Rectal smooth muscle tissue (tissue), 1 donor: Measurements from ENCODE around the gene SRGAP2B.
"Not testable (repeated sequence)": the region's sequence is repeated elsewhere in the genome, so short reads cannot be mapped to it uniquely, and the experiment has no call there.

Experiments used
- H3K27ac ChIP-seq: one replicate; pipeline ENCODE4 v1.7.0; 2013; ENCODE audit warnings: low read depth, low read length, inconsistent platforms
- H3K27me3 ChIP-seq: one replicate; pipeline ENCODE4 v1.7.0; 2013; ENCODE audit warnings: low read length; ENCODE audit not compliant: control insufficient read depth, insufficient read depth
- H3K36me3 ChIP-seq: one replicate; pipeline ENCODE4 v1.7.0; 2013; ENCODE audit warnings: low read length; ENCODE audit not compliant: control insufficient read depth, insufficient read depth
- H3K4me1 ChIP-seq: one replicate; pipeline ENCODE4 v1.7.0; 2013; ENCODE audit warnings: low read length; ENCODE audit not compliant: control insufficient read depth, insufficient read depth
- H3K4me3 ChIP-seq: one replicate; pipeline ENCODE4 v1.7.0; 2013; ENCODE audit warnings: low read length
- H3K9ac ChIP-seq: one replicate; pipeline ENCODE4 v1.7.0; 2013; ENCODE audit warnings: low read length

SRGAP2B gene

DNA sequence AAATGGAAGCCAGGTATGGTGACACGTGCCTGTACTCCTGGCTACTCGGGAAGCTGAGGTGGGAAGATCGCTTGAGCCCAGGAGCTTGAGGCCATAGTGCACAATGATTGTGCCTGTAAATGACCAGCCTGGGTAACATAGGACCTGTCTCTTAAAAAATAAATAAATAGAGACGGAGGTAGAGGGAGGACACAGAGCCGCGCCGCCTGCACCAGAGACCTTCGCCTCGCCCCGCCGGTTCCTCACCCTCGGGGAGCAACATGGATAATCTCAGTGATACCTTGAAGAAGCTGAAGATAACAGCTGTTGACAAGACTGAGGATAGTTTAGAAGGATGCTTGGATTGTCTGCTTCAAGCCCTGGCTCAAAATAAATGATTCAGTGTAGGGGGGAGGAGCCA lies 130.4 kb downstream of the SRGAP2B start:
- H3K36me3 ChIP-seq, H3K4me1 ChIP-seq, H3K27me3 ChIP-seq, H3K4me3 ChIP-seq, H3K27ac ChIP-seq, H3K9ac ChIP-seq: not testable (repeated sequence)

DNA sequence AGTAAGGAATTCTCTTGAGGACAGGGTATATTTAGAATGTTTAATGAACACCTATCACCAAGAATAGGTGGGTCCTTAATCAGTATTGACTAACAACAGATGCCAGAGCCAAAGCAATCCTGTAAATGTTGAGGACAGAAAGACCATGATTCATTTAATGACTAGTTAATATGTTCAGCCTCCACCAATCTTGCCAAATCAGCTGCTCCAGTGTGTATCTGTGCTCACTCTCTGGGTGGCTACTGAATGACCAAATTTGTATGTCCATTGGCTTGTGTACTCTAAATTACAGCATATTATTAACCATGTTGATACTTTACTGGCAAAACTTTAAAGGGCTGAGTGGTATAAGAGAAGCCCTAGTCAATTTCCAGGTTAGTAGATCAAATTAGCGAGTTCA lies 130.9 kb downstream of the SRGAP2B start:
- not testable (repeated sequence) for H3K36me3 ChIP-seq, H3K27me3 ChIP-seq, H3K27ac ChIP-seq, H3K4me1 ChIP-seq, H3K9ac ChIP-seq, H3K4me3 ChIP-seq

DNA sequence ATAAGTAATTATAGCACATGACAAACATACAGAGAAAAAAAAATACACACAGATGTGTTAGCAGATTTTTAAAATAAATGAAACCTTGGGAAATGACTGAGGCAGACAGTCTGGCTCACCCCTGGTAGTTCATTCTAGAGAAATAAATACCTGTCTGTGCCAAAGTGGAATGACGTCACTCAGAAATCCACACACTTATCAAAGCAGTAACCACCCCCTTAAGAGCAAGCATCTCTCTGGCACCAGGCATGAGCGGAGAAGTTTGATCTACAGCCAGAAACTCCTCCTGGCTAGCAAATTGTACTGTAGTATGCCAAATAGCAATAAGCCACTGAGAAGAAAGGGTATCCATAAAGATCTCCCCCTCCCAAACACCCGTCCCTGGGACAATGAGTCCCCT lies 131.6 kb downstream of the SRGAP2B start:
- not testable (repeated sequence) for H3K27ac ChIP-seq, H3K4me3 ChIP-seq, H3K9ac ChIP-seq, H3K27me3 ChIP-seq, H3K4me1 ChIP-seq, H3K36me3 ChIP-seq

DNA sequence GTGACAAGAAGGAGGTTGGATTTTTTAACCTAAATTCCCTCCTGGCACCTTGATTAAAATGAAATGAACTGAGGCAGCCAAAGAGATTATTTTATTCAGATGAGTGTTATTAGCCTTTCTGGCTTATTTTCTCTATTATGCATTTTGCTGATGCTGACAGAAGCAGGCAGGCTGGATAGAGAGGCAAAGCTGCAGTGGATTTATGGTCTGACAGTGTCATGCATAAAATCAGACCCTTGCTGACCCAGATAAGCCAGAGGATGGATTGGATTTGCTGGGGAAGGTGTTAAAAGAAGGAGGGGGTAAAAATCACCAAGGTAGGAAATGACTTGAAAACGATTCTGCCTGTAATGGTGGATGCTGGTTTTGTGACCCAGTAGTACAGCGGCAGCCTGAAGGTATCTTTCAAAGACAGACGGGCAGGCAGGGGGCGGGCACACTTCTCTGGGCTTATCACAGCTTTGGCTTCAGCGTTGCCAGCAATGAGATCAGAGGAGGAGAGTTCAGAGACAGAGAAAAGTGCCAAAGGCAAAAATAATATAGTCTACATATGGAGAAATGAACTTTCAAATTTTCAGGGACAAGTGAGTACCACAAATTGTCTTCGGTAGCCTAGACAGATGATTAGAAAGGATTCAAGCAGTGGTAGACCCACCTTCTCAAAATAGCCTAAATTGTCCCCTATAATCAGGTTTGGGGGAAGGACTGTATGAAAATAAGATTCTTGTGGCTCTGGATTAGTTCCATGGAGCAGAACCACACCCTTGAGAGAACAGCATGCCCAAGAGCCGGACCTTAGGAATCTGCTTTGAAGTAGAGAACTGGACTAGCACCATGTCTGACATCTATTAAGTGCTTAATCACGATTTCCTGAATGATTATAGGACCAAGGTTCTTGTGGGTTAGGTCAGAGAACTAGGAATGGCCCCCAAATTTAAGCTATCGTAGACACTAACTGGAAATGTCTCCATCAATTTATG lies 133.2 kb downstream of the SRGAP2B start:
- not testable (repeated sequence) for H3K4me3 ChIP-seq, H3K27me3 ChIP-seq, H3K36me3 ChIP-seq, H3K4me1 ChIP-seq, H3K27ac ChIP-seq, H3K9ac ChIP-seq

DNA sequence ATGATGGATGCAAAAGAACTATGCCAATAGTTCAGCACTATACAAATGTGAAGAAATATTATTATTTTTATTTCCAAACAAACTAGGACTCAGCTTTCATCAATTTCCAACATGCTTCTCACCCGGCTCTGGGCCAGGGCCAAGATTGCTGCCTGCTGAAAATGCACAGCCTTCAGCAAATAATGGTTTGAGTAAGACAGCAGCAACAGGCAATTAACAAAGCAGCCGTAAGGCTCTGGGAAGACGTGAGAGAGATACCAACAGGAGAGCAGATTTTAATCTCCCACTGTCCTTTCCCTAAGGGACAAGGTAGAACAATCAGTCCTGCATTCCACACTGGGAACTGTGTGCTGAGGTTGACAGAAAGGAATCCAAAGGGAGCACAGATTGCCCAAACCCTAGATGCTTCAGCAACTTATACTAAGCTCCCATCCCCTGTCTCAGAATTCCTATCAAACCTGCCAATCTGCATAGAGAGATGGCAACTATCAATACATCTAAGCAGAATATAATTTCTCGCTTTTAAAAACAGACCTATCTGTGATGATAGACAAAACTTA lies 134.1 kb downstream of the SRGAP2B start:
- not testable (repeated sequence) for H3K27me3 ChIP-seq, H3K9ac ChIP-seq, H3K4me3 ChIP-seq, H3K36me3 ChIP-seq, H3K27ac ChIP-seq, H3K4me1 ChIP-seq

GRCh38 chr1:144948390-144948789 lies 146.7 kb downstream of the SRGAP2B start:
- H3K4me3 ChIP-seq, H3K27me3 ChIP-seq, H3K36me3 ChIP-seq, H3K27ac ChIP-seq, H3K9ac ChIP-seq, H3K4me1 ChIP-seq: not testable (repeated sequence)

- not testable (repeated sequence) for H3K27ac ChIP-seq, H3K27me3 ChIP-seq, H3K9ac ChIP-seq, H3K4me1 ChIP-seq, H3K4me3 ChIP-seq, H3K36me3 ChIP-seq
These were observed 147.6 kb downstream of the SRGAP2B start for GRCh38 chr1:144947495-144947894.

- not testable (repeated sequence) for H3K4me3 ChIP-seq, H3K4me1 ChIP-seq, H3K36me3 ChIP-seq, H3K27me3 ChIP-seq, H3K9ac ChIP-seq, H3K27ac ChIP-seq
These were observed 148.3 kb downstream of the SRGAP2B start for GRCh38 chr1:144946525-144947480.

DNA sequence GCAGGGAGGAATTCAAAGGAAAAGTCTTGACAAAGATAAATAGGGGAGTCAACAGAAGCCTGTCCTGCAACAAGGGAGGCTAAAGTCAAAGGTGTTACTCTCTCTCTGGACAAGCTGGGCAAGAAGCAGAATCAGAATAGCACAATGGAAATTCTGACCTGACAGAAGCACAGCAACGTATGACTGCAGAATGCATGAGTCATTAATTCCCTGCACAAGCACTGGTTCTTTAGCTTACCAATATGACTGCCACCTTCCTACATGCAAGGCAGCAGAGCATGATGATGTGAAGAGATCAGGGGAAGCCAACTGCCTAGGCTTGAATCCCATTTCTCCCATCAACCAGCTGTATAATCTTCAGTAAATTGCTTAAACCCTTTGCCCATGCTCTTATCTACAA lies 153.4 kb downstream of the SRGAP2B start:
- not testable (repeated sequence) for H3K4me1 ChIP-seq, H3K4me3 ChIP-seq, H3K27me3 ChIP-seq, H3K27ac ChIP-seq, H3K36me3 ChIP-seq, H3K9ac ChIP-seq

- not testable (repeated sequence) for H3K27me3 ChIP-seq, H3K4me1 ChIP-seq, H3K4me3 ChIP-seq, H3K36me3 ChIP-seq, H3K27ac ChIP-seq, H3K9ac ChIP-seq
These were observed 155.1 kb downstream of the SRGAP2B start for GRCh38 chr1:144940054-144940453.

- H3K27me3 ChIP-seq, H3K27ac ChIP-seq, H3K4me1 ChIP-seq, H3K36me3 ChIP-seq, H3K4me3 ChIP-seq, H3K9ac ChIP-seq: not testable (repeated sequence)
These were observed 156.5 kb downstream of the SRGAP2B start for GRCh38 chr1:144938627-144939026.

- not testable (repeated sequence) for H3K27me3 ChIP-seq, H3K4me3 ChIP-seq, H3K27ac ChIP-seq, H3K9ac ChIP-seq, H3K4me1 ChIP-seq, H3K36me3 ChIP-seq
These were observed 158.9 kb downstream of the SRGAP2B start for GRCh38 chr1:144936186-144936732.
